IPS-18c (cell line): ENCODE measurements around the gene ZNF431.

ENCODE experiments used
- H3K4me3 ChIP-seq: 2 replicates; pipeline ENCODE4 v1.7.0; 2013; ENCODE audit warnings: low read depth, mild to moderate bottlenecking, low read length, moderate library complexity; ENCODE audit not compliant: insufficient read depth
- H3K9me3 ChIP-seq: one replicate; pipeline ENCODE4 v1.6.1; 2013; ENCODE audit warnings: mild to moderate bottlenecking, low read length, moderate library complexity; ENCODE audit not compliant: control insufficient read depth, insufficient read depth

Gene ZNF431

DNA sequence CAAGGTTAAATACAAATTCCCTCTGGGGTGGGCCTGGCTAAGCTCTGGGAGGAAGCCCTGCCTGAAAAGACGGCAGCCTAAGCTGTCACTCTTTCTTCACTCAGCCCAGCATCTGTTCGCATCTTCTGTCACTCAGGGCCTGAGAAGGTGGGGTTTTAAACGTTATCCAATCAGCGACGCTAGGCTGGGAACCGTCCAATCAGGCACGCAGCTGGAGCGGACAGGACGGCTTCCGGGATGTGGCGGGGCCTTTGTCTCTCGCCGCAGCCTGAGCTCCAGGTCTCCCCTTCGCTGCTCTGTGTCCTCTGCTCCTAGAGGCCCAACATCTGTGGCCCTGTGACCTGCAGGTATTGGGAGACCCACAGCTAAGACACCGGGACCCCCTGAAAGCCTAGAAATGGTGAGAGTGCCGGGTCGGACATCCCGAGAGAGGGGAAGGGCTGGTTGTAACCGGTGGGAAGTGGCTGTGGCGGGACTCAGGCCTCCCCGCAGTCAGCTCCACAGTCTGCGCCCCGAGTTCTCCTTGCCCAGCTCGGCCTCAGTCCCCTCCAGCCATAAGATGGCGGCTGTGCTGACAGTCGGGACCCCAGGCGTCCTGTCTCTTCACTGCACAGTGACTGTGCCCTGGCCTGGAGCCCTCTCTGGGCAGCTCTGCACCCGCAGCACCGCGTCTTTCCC, at the start of gene ZNF431:
Gene ZNF431, plus strand, starts transcription at position 254 of the 678 bp plus-strand sequence. Its CDS starts 144 bp downstream, at position 398.
- Histone ChIP-seq H3K9me3 (peaks cover 5% of the 10 kb centered on the region), H3K4me3 (peak within 1 kb of the TSS; percentile 97)

DNA sequence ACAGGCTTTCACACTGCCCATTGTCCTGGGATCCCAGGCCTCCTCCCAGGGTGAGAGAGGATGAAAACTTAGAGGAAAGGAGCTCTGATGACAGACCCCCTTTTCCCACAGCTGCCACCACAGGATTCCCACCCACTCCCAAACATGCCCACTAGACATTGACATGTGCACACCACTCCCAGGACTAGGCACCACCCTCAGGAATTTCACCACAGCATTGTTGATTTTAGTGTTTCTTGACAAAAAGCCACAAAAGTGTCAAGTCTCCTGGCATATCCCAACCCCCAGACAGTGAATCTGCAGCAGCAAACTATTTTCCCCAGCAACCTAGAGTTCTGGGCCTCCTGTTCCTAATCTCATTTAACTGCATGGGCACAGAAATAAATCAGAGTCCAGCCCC, 49.7 kb upstream of the ZNF431 start:
- Histone ChIP-seq H3K9me3 (no peaks in the 10 kb centered on the region), H3K4me3 (no peak overlapping the region)

DNA sequence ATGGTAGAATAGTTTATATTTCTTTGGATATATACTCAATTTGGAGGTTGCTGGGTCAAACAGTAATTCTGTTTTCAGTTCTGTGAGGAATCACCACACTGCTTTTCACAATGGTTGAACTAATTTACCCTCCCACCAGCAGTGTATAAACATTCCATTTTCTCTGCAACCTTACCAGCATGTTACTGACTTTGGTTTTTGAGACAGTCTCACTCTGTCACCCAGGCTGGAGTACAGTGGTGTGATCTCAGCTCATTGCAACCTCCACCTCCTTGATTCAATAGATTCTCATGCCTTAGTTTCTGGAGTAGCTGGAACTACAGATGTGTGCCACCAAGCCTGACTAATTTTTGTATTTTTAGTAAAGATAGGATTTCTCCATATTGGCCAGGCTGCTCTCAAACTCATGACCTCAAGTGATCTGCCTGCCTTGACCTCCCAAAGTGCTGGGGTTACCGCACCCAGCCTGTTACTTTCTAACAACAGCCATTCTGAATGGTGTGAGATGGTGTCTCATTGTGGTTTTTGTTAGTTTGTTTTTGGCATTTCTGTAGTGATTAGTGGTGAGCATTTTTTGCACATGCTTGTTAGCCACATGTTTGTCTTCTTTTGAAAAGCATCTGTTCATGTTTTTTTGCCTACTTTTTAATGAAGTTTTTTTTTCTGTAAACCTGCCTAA, 47.4 kb upstream of the ZNF431 start:
- Histone ChIP-seq H3K4me3 (no peak overlapping the region), H3K9me3 (no peaks in the 10 kb centered on the region)

DNA sequence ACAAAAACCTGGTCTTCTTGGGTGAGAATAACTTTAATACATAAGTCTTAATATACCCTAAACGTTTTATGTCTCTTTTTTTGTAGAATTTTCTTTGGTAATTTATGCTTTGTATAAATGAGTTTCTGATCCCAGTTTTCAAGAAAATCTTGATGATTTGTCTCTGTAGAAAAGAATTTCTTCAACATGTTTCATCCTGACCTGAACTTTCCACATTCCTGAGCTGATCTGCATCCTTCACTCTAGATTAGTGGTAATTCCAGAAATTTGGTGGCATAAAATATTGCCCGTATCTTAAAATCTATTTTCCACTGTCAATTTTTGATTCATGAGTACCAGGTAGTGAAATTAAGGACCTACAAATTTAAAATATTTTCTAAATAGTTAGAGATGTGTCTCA, 43.5 kb upstream of the ZNF431 start:
- Histone ChIP-seq H3K4me3 (no peak overlapping the region), H3K9me3 (no peaks in the 10 kb centered on the region)

DNA sequence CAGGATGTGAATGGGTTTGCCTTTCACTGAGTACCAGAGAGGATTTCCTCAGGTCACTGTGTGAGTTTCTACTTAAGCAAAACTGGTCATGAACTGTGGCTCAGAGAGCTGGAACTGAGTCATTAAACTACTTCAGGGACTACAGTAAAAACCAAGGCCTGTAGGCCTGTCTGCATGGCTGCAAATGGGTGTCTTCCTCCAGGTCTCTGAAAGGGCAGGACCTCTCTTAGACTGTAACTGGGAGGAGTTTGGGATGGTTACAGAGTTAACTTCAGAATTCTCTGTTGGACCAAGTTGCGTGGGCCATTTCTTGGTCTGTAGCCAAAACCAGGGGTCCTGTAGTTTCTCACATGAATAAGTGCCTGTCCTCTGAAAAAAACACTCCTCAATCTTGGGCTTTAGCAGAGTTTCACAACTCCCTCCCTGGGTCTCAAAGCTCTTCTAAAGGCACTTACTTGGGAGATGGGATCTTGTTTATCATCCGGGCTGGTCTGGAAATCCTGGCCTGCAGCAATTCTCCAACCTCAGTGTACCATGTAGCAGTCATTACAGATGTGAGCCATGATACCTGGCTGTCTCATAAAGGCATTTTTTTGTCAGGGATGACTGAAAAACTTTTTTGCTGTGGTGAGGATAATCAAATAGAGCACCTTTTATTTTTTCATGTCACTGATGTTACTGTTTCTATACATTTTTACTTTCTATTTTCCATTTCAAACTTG, 40.2 kb upstream of the ZNF431 start:
- H3K4me3 ChIP-seq = no peak overlapping the region
- no peaks in the 10 kb centered on the region for H3K9me3 ChIP-seq

DNA sequence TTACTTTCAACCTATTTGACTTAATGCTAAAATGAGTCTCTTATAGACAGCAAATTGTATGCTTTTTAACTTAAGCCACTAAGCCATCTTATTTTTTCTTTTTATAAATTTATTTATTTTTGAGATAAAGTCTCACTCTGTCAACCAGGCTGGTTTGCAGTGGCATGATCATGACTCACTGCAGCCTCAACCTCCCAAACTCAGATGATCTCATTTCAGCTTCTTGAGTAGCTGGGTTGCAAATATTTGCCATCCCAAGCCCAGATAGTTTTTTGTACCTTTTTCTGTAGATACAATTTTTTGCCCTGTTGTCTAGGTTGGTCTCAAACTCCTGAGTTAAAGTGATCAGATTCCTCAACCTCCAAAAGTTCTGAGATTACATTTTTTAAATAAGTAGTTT, 32.7 kb upstream of the ZNF431 start:
- H3K9me3 ChIP-seq = no peaks in the 10 kb centered on the region

DNA sequence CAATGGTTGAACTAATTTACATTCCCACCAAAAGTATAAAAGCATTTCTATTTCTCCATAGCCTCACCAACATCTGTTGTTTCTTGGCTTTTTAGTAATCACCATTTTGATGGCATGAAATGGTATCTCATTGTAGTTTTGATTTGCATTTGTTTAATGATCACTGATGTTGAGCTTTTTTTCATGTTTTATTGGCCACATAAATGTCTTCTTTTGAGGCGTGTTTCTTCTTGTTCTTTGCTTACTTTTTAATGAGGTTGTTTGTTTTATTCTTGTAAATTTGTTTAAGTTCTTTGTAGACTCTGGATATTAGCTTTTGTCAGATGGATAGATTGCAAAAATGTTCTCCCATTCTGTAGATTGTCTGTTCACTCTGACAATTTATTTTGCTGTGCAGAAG, 31.7 kb upstream of the ZNF431 start:
- H3K4me3 ChIP-seq = no peak overlapping the region
- H3K9me3 ChIP-seq = no peaks in the 10 kb centered on the region

More for the DNA sequence above, 32.7 kb upstream of the ZNF431 start:
- no peak overlapping the region for H3K4me3 ChIP-seq

DNA sequence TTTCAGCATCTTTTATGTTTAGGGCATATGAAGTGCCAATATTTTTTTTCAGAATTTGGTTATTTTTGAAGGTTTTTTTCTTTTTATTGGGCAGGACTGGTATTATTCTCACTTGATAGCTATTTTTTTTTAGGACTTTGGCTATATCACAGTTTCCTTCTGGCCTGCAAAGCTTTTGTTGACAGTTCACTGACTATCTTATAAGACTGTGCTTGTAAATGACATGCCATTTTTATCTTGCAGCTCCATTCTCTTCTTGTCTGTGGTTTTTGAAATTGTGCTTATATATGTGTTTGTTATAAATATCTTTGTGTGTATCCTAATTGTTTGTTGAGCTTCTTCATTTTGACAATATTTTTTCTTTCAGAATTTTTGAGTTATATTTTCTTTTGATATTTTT, 26.4 kb upstream of the ZNF431 start:
- no peaks in the 10 kb centered on the region for H3K9me3 ChIP-seq

DNA sequence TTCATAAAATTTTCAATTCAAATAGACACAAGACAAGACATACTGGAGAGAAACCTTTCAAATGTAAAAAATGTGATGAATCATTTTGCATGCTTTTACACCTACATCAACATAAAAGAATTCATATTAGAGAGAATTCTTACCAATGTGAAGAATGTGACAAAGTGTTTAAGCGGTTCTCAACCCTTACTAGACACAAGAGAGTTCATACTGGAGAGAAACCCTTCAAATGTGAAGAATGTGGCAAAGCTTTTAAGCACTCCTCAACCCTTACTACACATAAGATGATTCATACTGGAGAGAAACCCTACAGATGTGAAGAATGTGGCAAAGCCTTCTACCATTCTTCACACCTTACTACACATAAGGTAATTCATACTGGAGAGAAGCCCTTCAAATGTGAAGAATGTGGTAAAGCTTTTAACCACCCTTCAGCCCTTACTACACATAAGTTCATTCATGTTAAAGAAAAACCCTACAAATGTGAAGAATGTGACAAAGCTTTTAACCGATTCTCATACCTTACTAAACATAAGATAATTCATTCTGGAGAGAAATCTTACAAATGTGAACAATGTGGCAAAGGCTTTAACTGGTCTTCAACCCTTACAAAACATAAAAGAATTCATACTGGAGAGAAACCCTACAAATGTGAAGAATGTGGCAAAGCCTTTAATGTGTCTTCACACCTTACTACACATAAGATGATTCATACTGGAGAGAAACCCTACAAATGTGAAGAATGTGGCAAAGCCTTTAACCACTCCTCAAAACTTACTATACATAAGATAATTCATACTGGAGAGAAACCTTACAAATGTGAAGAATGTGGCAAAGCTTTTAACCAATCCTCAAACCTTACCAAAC, 24.6 kb upstream of the ZNF431 start:
- Histone ChIP-seq H3K9me3 (no peaks in the 10 kb centered on the region), H3K4me3 (no peak overlapping the region)

More for the DNA sequence above, 26.4 kb upstream of the ZNF431 start:
- H3K4me3 ChIP-seq = no peak overlapping the region

DNA sequence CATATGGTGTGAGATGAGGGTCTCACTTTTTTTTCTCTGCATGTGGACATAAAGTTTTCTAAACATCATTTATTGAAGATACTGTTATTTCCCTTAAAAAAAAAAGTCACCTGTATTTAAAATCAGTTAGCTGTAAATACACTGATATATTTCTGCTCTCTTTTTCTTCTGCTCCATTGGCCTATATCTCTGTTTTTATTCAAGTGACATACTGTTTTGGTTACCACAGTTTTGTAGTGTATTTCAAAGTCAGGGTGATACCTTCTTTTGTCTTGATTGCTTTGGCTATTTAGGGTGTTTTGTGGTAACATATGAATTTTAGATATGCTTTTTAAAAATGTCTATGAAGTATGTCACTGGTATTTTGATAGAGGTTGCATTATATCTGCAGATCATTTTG, 15.8 kb upstream of the ZNF431 start:
- peaks cover 4% of the 10 kb centered on the region for H3K9me3 ChIP-seq
- H3K4me3 ChIP-seq = no peak overlapping the region

DNA sequence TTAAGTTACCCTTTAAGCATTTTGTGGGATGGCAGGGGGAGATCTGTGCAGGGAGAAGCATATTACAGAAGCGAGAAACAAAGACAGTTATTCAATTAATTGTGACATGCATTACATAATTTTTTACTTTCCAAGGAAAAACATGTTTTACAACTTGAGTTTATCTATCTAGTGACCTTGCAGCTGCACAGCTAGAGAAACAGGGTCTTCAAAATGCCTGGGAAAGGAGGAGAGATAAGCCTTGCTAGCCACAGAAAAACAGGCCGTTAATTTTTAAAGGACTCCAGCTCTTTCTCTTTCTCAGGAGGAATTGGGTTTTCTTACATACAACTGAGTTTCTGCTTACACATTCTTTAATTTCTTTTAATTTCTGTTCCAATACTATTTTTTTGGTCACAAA, 14.8 kb upstream of the ZNF431 start:
- Histone ChIP-seq H3K4me3 (no peak overlapping the region), H3K9me3 (peaks cover 6% of the 10 kb centered on the region)

DNA sequence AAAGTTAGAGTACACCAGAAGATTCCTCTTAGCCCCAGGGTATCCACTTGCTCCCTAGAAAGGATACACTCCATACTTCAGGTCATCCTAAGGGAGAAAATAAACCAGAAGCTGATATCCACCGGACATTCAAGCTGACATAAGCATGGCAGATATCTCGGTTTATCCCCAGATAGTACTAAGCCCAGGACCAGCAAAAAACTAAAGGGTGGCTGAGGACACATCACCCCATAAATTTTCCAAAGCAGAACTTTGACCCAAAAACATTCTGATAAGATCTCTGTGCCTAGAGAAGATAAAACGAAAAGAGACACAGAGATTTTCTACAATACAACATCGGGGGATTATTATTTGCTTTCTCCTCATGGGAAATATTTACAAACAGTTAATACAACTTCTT, 13.9 kb upstream of the ZNF431 start:
- H3K4me3 ChIP-seq = no peak overlapping the region
- peaks cover 6% of the 10 kb centered on the region for H3K9me3 ChIP-seq

DNA sequence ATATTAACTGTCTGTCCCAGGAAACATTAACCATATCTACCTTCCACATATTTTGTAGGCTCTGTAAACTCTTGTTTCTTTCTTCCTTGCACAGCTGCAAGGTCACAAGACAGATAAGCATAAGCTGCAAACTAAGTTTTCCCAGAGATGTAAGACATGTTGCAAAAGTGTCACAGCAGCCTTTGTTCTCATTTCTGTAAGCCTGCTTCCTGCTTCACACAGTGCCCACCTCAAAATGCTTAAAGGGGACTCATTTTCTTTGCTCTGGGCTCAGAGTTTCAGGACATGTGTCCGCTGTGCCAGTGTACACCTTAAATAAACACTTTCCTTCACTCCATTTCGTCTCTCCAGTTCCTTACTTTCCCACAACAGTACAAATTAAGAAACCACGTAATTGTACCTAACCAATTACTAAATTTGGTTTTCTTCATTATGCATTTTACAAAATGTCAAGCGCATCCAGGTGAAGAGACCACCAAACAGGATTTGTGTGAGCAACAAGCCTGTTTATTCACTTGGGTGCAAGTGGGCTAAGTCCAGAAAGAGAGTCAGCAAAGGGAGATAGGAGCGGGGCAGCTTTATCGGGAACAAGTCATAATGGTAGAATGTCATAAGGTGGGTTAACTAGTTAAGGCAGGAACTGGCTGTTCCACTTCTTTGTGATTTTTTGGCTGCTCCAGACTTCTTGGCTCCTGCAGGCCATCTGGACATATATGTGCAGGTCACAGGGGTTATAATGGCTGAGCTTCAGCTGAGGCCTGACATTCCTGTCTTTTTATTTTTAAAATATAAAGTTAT, 12.7 kb upstream of the ZNF431 start:
- Histone ChIP-seq H3K4me3 (no peak overlapping the region), H3K9me3 (peaks cover 6% of the 10 kb centered on the region)

DNA sequence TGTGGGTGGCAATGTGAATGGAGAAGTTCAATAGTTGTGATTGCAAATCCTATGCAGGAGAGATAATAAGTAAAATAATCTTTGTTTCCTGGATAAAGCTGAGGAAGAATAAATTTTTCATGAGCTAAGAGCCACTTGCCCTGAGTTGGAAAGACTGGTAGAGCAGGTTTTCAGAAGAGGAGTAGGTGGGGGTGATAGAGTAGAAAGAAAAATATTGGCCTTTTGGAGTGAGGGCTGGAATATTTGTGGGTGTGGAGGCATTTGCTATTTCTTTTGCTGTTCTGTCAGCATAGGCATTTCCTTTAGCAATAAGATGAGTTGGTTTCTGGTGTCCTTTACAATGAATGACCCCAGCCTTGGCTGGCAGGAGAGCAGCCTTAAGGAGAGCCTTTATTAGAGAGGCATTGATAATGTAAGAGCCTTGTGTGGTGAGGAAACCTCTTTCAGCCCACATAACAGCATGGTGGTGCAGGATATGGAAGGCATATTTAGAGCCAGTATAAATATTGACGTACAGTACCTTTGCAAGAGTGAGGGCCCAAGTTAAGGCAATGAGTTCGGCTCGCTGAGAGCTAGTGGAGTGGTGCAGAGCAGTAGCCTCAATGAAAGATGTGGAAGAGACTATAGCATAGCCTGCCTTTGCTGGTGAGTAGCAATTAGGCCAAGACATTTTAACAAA, 11.6 kb upstream of the ZNF431 start:
- peaks cover 6% of the 10 kb centered on the region for H3K9me3 ChIP-seq
- H3K4me3 ChIP-seq = no peak overlapping the region

DNA sequence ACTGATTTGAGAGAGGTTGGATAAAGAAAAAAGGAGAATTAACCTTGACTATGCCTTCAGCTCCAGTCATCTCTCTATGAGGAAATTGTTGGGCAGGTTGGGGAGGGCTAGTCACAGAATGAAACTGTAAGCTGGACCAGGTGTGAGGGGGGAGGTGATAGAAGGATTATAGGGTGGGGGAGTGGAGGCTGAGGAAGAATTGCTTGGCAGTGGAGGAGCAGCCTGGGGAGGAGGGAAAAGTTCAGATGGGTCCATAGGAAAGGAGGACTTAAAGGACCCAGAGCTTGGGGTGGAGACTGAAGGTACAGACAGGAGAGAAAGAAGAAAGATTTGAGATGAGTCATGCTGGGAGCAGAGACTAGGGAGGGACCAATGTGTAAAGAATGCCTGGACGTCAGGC, 8.2 kb upstream of the ZNF431 start:
- peaks cover 6% of the 10 kb centered on the region for H3K9me3 ChIP-seq
- H3K4me3 ChIP-seq = no peak overlapping the region

DNA sequence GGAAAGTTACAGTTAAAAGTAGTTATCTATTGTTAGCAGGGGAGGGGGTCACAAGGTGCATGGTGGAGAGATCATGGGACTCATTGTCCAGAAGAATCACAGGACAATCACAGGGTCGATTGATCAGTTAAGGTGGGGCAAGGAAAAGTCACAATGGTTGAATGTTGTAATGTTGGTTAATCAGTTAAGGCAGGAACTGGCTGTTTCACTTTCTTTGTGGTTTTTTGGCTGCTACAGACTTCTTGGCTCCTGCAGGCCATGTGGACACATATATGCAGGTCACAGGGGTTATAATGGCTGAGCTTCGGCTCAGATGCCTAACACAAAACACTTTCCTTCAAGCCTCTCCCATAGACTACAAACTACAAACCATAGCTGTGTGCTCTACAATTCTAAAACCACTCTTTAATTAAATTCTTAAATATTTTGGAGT, 6.9 kb upstream of the ZNF431 start:
- peaks cover 6% of the 10 kb centered on the region for H3K9me3 ChIP-seq

More for the DNA sequence above, 6.9 kb upstream of the ZNF431 start:
- H3K4me3 ChIP-seq = no peak overlapping the region
